Measurements from ENCODE around the gene UBE2I. TPM values are rescaled to one million over a fixed set of nuclear protein-coding genes. Genes with fewer than 3 reads are reported as not detected.

UBE2I gene
- total RNA-seq, 3 donors from 2014 or later, result 52.5 to 67.8 (median 62.2) TPM

DNA sequence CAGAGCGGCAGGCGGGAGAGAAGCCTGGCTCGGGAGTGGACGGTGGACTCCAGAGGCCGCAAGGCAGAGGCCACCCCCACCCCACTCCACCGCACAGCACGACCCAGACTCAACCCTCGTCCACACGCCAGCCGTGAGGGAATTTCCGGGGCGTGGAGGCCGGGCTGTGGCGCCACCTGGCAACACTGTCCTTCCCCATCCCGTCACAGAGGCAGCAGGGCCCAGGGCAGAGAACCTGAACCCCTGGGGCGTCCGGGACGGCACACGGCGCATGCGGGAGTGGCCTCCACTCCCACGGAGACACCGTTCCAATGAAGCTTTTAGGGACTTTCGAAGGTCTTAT is 65.8 kb downstream of the UBE2I start:
- Histone ChIP-seq H3K4me1 (peaks cover 0 to 6% of the 10 kb centered on the region in 2 donors), H3K27ac (no peak overlapping the region), H3K9me3 (no peaks in the 10 kb centered on the region), H3K4me3 (no peak overlapping the region), H3K27me3 (no peaks in the 10 kb centered on the region), H3K36me3 (no peaks in the 10 kb centered on the region)
- DNase-seq (ENCODE audit: low spot score in 2 of 2), result no peak
- TF ChIP-seq POLR2A (IDR thresholded peaks at IDR 0.05) (no peak), POLR2AphosphoS5 (IDR thresholded peaks at IDR 0.05) (no peak)
- TF ChIP-seq, protein P1, sequence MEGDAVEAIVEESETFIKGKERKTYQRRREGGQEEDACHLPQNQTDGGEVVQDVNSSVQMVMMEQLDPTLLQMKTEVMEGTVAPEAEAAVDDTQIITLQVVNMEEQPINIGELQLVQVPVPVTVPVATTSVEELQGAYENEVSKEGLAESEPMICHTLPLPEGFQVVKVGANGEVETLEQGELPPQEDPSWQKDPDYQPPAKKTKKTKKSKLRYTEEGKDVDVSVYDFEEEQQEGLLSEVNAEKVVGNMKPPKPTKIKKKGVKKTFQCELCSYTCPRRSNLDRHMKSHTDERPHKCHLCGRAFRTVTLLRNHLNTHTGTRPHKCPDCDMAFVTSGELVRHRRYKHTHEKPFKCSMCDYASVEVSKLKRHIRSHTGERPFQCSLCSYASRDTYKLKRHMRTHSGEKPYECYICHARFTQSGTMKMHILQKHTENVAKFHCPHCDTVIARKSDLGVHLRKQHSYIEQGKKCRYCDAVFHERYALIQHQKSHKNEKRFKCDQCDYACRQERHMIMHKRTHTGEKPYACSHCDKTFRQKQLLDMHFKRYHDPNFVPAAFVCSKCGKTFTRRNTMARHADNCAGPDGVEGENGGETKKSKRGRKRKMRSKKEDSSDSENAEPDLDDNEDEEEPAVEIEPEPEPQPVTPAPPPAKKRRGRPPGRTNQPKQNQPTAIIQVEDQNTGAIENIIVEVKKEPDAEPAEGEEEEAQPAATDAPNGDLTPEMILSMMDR (IDR thresholded peaks at IDR 0.05), result no peak
- intact Hi-C loops (cut with DNase I; ENCODE audit: low total_unique reads), result no loop called here

DNA sequence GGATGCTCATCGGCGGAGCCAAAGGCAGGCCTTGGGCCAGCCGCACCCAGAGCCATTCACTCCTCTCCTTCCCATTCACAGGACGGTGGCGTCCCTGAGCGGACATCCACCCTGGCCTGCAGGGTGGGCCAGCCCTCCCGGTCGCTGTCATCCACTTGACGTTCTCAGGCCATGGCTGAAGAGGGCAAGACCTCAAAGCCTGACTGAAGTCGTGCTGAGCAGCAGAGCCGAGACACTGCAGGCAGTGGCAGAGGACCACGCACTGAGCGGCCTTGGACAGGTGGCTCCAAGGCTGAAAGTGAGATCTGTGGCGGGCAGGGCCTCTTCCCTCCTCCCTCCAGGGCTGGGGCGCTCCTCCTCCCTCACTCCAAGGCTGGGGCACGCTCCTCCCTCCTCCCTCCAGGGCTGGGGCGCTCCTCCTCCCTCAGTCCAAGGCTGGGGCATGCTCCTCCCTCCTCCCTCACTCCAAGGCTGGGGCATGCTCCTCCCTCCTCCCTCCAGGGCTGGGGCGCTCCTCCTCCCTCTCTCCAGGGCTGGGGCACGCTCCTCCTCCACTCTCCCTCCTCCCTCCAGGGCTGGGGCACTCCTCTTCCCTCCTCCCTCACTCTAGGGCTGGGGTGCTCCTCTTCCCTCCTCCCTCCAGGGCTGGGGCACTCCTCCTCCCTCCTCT is 66.4 kb downstream of the UBE2I start:
- H3K4me3 ChIP-seq, result no peak overlapping the region
- no peak for DNase-seq (ENCODE audit: low spot score in 2 of 2)
- intact Hi-C loops (cut with DNase I; ENCODE audit: low total_unique reads), result no loop called here
- H3K4me1 ChIP-seq, result peaks cover 0 to 6% of the 10 kb centered on the region in 2 donors
- H3K27me3 ChIP-seq, result no peaks in the 10 kb centered on the region
- H3K9me3 ChIP-seq, result no peaks in the 10 kb centered on the region
- no peak overlapping the region for H3K27ac ChIP-seq
- no peaks in the 10 kb centered on the region for H3K36me3 ChIP-seq
- TF ChIP-seq POLR2AphosphoS5 (IDR thresholded peaks at IDR 0.05) (no peak), POLR2A (IDR thresholded peaks at IDR 0.05) (no peak)
- TF ChIP-seq, protein P1 (IDR thresholded peaks at IDR 0.05), result no peak

Other genes with a start within 250 kb of the UBE2I start
- not detected for gene SSTR5, start 236.9 kb upstream of the UBE2I start, total RNA-seq
- not detected for gene C1QTNF8, start 213.4 kb upstream of the UBE2I start, total RNA-seq
- gene CACNA1H, start 156.5 kb upstream of the UBE2I start, total RNA-seq, result 1 to 10 TPM; 1.6 to 2.5 (median 2.2) TPM
- 1 to 10 TPM in 1 of 3 donors, under 1 TPM in 1, not detected in 1; 0.73 to 1.8 TPM for gene TPSG1, start 84.4 kb upstream of the UBE2I start, total RNA-seq
- 100 to 1,000 TPM in 1 of 3 donors, 10 to 100 TPM in 1, 1 to 10 TPM in 1; 5.6 to 195 (median 22.4) TPM for gene TPSB2, start 79.5 kb upstream of the UBE2I start, total RNA-seq
- 100 to 1,000 TPM in 1 of 3 donors, 10 to 100 TPM in 1, 1 to 10 TPM in 1; 5.9 to 156 (median 19.8) TPM for gene TPSAB1, start 68.9 kb upstream of the UBE2I start, total RNA-seq
- 1 to 10 TPM; 1.6 to 5.9 (median 2.0) TPM for gene TPSD1, start 53.6 kb upstream of the UBE2I start, total RNA-seq
- 1 to 10 TPM; 2.7 to 8.2 (median 7.3) TPM for gene BAIAP3, start 24.0 kb downstream of the UBE2I start, total RNA-seq
- gene TSR3, start 42.2 kb downstream of the UBE2I start, total RNA-seq, result 10 to 100 TPM; 54.4 to 72.3 (median 59.6) TPM
- 10 to 100 TPM; 50.5 to 89.3 (median 58.4) TPM for gene GNPTG, start 42.3 kb downstream of the UBE2I start, total RNA-seq
- 10 to 100 TPM; 18.6 to 28.5 (median 27.5) TPM for gene UNKL, start 105.1 kb downstream of the UBE2I start, total RNA-seq
- 10 to 100 TPM; 10.4 to 18.7 (median 14.6) TPM for gene UQCC4, start 111.1 kb downstream of the UBE2I start, total RNA-seq
- gene PERCC1, start 121.4 kb downstream of the UBE2I start, total RNA-seq, result not detected
- 1 to 10 TPM in 1 of 3 donors, under 1 TPM in 2; 0.48 to 1.2 (median 0.98) TPM for gene CCDC154, start 134.9 kb downstream of the UBE2I start, total RNA-seq
- gene CLCN7, start 165.4 kb downstream of the UBE2I start, total RNA-seq, result 10 to 100 TPM; 52.2 to 72.3 (median 71.4) TPM
- gene PTX4, start 179.3 kb downstream of the UBE2I start, total RNA-seq, result not detected
- gene TELO2, start 183.7 kb downstream of the UBE2I start, total RNA-seq, result 10 to 100 TPM; 15.2 to 27.5 (median 23.9) TPM
- 10 to 100 TPM; 27.8 to 37.0 (median 34.1) TPM for gene TMEM204, start 224.0 kb downstream of the UBE2I start, total RNA-seq